ENCODE measurements around the gene PADI2. TPM values are rescaled to one million over a fixed set of nuclear protein-coding genes. Genes with fewer than 3 reads are reported as not detected.

PADI2 gene
- total and polyA plus RNA-seq, 9 of the 15 experiments (the other 6 are each of a cell fraction or from before 2014, with no cell fraction given) = 0.01 to 0.11 (median 0.01) TPM; not detected in 5

DNA sequence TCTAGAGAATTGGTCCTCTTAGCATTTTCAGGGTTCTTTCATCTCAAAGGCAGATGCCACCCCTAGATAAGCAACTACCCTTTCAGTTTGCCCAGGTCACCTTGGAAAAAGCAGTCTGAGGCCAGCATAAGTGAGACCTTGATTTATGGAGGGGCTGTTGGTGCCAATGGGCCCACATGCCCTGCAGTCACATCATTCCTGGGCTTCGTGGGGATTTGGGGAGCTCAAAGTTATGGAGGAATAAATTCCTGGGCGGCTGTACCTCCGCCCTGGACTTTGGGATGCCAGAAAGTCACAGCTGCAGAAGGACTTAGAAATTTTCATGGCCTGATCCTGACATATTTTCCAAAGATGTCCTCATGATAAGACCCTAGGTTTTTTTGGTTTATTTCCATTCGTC, 62.7 kb downstream of the PADI2 start:
- H3K4me1 ChIP-seq (replicated peaks in 1 of 2; ENCODE audit: control insufficient read depth in 2 of 2, insufficient read depth in 2 of 2, low read length in 2 of 2) = peaks cover 0 to 15% of the 10 kb centered on the region in 2 experiments; a peak in 3 of 5 replicates
- TF ChIP-seq SMARCA5 (IDR thresholded peaks at IDR 0.05) = no peak
- TF ChIP-seq, protein P1, sequence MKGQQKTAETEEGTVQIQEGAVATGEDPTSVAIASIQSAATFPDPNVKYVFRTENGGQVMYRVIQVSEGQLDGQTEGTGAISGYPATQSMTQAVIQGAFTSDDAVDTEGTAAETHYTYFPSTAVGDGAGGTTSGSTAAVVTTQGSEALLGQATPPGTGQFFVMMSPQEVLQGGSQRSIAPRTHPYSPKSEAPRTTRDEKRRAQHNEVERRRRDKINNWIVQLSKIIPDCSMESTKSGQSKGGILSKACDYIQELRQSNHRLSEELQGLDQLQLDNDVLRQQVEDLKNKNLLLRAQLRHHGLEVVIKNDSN (CRISPR knock-in tag; IDR thresholded peaks at IDR 0.05) = no peak
- TF ChIP-seq, protein P2, sequence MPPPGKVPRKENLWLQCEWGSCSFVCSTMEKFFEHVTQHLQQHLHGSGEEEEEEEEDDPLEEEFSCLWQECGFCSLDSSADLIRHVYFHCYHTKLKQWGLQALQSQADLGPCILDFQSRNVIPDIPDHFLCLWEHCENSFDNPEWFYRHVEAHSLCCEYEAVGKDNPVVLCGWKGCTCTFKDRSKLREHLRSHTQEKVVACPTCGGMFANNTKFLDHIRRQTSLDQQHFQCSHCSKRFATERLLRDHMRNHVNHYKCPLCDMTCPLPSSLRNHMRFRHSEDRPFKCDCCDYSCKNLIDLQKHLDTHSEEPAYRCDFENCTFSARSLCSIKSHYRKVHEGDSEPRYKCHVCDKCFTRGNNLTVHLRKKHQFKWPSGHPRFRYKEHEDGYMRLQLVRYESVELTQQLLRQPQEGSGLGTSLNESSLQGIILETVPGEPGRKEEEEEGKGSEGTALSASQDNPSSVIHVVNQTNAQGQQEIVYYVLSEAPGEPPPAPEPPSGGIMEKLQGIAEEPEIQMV (tag; conservative IDR thresholded peaks at IDR 0.05; ENCODE audit: low read depth) = no peak
- TF ChIP-seq, protein P3, sequence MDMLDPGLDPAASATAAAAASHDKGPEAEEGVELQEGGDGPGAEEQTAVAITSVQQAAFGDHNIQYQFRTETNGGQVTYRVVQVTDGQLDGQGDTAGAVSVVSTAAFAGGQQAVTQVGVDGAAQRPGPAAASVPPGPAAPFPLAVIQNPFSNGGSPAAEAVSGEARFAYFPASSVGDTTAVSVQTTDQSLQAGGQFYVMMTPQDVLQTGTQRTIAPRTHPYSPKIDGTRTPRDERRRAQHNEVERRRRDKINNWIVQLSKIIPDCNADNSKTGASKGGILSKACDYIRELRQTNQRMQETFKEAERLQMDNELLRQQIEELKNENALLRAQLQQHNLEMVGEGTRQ (CRISPR knock-in tag; IDR thresholded peaks at IDR 0.05) = no peak
- TF ChIP-seq ZNF75A (CRISPR knock-in tag; IDR thresholded peaks at IDR 0.05) = no peak
- no peak overlapping the region for H3K27ac ChIP-seq (ENCODE audit: extremely low read depth, low read depth, low read length)
- ATAC-seq (no peak), FAIRE-seq (no peak), DNase-seq (ENCODE audit: extremely low read depth in 1 of 4, low spot score in 3 of 4) (no peak)
- no peak overlapping the region for H3K4me2 ChIP-seq (ENCODE audit: insufficient read depth, low read length)
- ChIA-PET CTCF (ENCODE audit: low intra/inter-chr PET ratio) (no interaction called here), POLR2A (interaction anchor here (0.5 to 0.8 kb wide), 2 partner anchors 24 to 41 kb away, joined by 3 read pairs; no protein-coding TSS in a partner anchor)
- no peak overlapping the region for H3K9ac ChIP-seq (ENCODE audit: insufficient read depth in 1 of 2, low read depth in 2 of 2, low read length in 2 of 2)
- 44% methylated on average over 4 of the region's 4 CpGs for WGBS (ENCODE audit: insufficient coverage, low coverage, missing lambda C conversion rate)
- H3K36me3 ChIP-seq (ENCODE audit: control insufficient read depth, insufficient read depth, low read length) = peaks cover 9% of the 10 kb centered on the region; the same call in 2 of the 3 replicates
- H3K79me2 ChIP-seq (ENCODE audit: control insufficient read depth, insufficient read depth, low read length) = peaks cover 23% of the 10 kb centered on the region
- BruUV-seq (replicated peaks) = no TSS peak
- in situ Hi-C loops (cut with MboI) = no loop called here
- H3K4me3 ChIP-seq = no peak overlapping the region
- no peaks in the 10 kb centered on the region for H3K9me3 ChIP-seq (replicated peaks; ENCODE audit: control insufficient read depth, insufficient read depth, low read depth, low read length)
- H2AFZ ChIP-seq (ENCODE audit: low read depth, low read length) = peak overlapping the region; percentile 43; the same call in 1 of the 2 replicates
- H3K9me1 ChIP-seq (ENCODE audit: control insufficient read depth, insufficient read depth, low read length) = no peaks in the 10 kb centered on the region
- H3K27me3 ChIP-seq (ENCODE audit: control insufficient read depth in 2 of 2, insufficient read depth in 2 of 2, low read length in 2 of 2) = peaks cover 11 to 14% of the 10 kb centered on the region in 2 experiments; a peak in 4 of 5 replicates
- intact Hi-C loops (cut with micrococcal nuclease) = loop anchor here (10.0 kb wide), 1 partner anchor 278 kb away; no protein-coding TSS in a partner anchor
- H4K20me1 ChIP-seq (replicated peaks; ENCODE audit: control insufficient read depth, insufficient read depth, low read length) = no peaks in the 10 kb centered on the region
